HL-60 (cell line): ENCODE data around the gene HABP2.

Experiments used
- DNase-seq, 2 experiments: peaks; one replicate each; pipeline ENCODE4 v3.0.0-alpha.2; 2010 to 2020; ENCODE audit warnings: low read depth in 1 of 2, low spot score in 1 of 2
- H3K27ac ChIP-seq: fragments of 250-450 bp; sonication (Bioruptor Pico); replicated peaks from 2 replicates; pipeline ENCODE4 v1.5.1; 2020; ENCODE audit warnings: mild to moderate bottlenecking, moderate library complexity
- H3K27me3 ChIP-seq: fragments of 250-450 bp; sonication (Bioruptor Pico); 2 replicates; pipeline ENCODE4 v1.5.1; 2021; ENCODE audit warnings: mild to moderate bottlenecking, moderate library complexity; ENCODE audit not compliant: insufficient read depth, poor library complexity, severe bottlenecking
- H3K4me3 ChIP-seq: replicated peaks from 2 replicates; pipeline ENCODE4 v1.5.1; 2011; ENCODE audit warnings: mild to moderate bottlenecking, control low read depth, low read length; ENCODE audit not compliant: insufficient read depth
- GABPA ChIP-seq: IDR thresholded peaks from 2 replicates; pipeline ENCODE4 v1.6.1; 2012; ENCODE audit warnings: low read depth
- POLR2AphosphoS5 ChIP-seq: IDR thresholded peaks from 2 replicates; pipeline ENCODE4 v1.6.1; 2012; ENCODE audit warnings: low read depth
- SPI1 ChIP-seq: IDR thresholded peaks from 2 replicates; pipeline ENCODE4 v1.6.1; 2012; ENCODE audit warnings: low read depth, mild to moderate bottlenecking, borderline replicate concordance
- TF ChIP-seq, protein P1 (sequence below): IDR thresholded peaks from one replicate; pipeline ENCODE4 v1.5.1; 2011; ENCODE audit warnings: low read length, control low read depth, inconsistent platforms; ENCODE audit not compliant: insufficient read depth
- TF ChIP-seq, protein P2 (sequence below): IDR thresholded peaks from 2 replicates; pipeline ENCODE4 v1.6.1; 2012; ENCODE audit warnings: low read depth; ENCODE audit not compliant: insufficient replicate concordance

The HABP2 gene

DNA sequence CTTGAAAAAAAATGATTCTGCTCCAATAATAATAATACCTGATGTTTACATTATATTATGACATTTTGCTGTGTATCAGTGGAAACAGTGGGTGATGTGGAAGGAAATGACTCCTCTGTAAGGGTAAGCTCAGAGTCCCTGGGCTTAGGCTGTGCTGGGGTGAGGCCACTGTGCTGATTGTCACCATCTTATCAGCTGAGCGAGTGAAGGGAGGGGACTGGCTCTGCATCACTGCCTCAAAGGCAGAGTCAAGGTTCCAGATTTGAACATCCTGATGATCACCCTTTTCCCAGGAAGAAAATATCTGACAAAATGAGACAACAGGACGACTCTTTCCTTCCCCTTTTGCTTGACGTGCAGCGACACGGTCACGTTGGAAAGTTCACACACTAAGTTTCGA, 24.0 kb upstream of the HABP2 start:
- TF ChIP-seq SPI1 = no peak
- TF ChIP-seq POLR2AphosphoS5 = no peak
- TF ChIP-seq, protein P1, sequence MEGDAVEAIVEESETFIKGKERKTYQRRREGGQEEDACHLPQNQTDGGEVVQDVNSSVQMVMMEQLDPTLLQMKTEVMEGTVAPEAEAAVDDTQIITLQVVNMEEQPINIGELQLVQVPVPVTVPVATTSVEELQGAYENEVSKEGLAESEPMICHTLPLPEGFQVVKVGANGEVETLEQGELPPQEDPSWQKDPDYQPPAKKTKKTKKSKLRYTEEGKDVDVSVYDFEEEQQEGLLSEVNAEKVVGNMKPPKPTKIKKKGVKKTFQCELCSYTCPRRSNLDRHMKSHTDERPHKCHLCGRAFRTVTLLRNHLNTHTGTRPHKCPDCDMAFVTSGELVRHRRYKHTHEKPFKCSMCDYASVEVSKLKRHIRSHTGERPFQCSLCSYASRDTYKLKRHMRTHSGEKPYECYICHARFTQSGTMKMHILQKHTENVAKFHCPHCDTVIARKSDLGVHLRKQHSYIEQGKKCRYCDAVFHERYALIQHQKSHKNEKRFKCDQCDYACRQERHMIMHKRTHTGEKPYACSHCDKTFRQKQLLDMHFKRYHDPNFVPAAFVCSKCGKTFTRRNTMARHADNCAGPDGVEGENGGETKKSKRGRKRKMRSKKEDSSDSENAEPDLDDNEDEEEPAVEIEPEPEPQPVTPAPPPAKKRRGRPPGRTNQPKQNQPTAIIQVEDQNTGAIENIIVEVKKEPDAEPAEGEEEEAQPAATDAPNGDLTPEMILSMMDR = no peak
- no peak for TF ChIP-seq GABPA
- TF ChIP-seq, protein P2, sequence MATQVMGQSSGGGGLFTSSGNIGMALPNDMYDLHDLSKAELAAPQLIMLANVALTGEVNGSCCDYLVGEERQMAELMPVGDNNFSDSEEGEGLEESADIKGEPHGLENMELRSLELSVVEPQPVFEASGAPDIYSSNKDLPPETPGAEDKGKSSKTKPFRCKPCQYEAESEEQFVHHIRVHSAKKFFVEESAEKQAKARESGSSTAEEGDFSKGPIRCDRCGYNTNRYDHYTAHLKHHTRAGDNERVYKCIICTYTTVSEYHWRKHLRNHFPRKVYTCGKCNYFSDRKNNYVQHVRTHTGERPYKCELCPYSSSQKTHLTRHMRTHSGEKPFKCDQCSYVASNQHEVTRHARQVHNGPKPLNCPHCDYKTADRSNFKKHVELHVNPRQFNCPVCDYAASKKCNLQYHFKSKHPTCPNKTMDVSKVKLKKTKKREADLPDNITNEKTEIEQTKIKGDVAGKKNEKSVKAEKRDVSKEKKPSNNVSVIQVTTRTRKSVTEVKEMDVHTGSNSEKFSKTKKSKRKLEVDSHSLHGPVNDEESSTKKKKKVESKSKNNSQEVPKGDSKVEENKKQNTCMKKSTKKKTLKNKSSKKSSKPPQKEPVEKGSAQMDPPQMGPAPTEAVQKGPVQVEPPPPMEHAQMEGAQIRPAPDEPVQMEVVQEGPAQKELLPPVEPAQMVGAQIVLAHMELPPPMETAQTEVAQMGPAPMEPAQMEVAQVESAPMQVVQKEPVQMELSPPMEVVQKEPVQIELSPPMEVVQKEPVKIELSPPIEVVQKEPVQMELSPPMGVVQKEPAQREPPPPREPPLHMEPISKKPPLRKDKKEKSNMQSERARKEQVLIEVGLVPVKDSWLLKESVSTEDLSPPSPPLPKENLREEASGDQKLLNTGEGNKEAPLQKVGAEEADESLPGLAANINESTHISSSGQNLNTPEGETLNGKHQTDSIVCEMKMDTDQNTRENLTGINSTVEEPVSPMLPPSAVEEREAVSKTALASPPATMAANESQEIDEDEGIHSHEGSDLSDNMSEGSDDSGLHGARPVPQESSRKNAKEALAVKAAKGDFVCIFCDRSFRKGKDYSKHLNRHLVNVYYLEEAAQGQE = no peak
- no peak for DNase-seq
- Histone ChIP-seq H3K4me3 (no peak overlapping the region), H3K27me3 (no peaks in the 10 kb centered on the region), H3K27ac (no peak overlapping the region)

DNA sequence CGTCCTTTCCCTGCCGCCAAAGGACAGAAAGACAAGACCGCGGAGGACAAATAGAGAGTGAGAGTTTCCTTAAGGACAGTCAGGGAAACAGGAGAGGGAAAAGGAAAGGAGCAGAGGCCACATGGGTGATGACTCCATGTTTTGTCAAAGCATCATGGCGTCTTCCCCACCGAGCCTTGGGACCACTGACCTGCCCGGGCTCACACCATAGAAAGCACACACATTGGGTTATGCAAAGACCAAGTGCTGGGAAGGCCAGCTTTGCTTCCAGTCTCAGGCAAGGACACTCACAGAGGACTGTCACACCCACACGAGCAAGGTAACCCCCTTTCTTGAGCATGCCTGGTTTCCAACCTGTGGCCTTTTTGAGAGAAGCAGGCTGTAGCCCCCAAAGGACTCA, 23.3 kb upstream of the HABP2 start:
- DNase-seq = no peak
- TF ChIP-seq, protein P1 = no peak
- TF ChIP-seq SPI1 (no peak), POLR2AphosphoS5 (no peak), GABPA (no peak)
- TF ChIP-seq, protein P2 = no peak

DNA sequence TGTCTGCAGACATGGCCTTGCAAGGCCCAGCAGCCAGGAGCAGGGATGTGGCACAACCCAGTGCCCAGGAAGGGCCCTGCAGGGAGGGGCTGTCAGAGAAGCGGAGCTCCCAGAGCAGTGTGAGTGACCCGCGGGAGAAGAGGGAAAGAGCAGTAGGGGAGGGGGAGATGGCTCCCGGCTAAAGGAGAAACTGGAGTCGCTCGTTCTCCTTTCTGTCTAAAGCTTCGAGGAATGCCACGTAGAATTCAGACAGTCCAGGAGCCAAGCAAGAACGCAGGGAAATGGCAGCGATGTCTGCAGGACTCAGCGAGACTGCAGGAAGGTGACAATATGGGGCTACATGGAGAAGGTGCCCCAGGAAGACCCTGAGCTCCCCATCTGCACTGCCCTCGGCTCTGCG, 22.4 kb upstream of the HABP2 start:
- no peak overlapping the region for H3K27ac ChIP-seq
- TF ChIP-seq, protein P1 = no peak
- TF ChIP-seq SPI1 (no peak), GABPA (no peak), POLR2AphosphoS5 (no peak)
- TF ChIP-seq, protein P2 = no peak
- no peaks in the 10 kb centered on the region for H3K27me3 ChIP-seq
- DNase-seq = no peak
- no peak overlapping the region for H3K4me3 ChIP-seq

More for the DNA sequence above, 23.3 kb upstream of the HABP2 start:
- Histone ChIP-seq H3K4me3 (no peak overlapping the region), H3K27ac (no peak overlapping the region), H3K27me3 (no peaks in the 10 kb centered on the region)
